Measurements from ENCODE around the gene UBE2E3. TPM values are rescaled to one million over a fixed set of nuclear protein-coding genes. Genes with fewer than 3 reads are reported as not detected.
A peak's percentile ranks its signal among the peaks of the same experiment; 100 is the strongest.

Gene UBE2E3
- polyA plus RNA-seq, 4 donors: 55.3 to 62.8 (median 60.5) TPM

- FAIRE-seq (no peak), DNase-seq (peak in 1 of 2 donors; percentile 9)
- H3K4me3 ChIP-seq (ENCODE audit: low read depth in 1 of 3, low read length in 3 of 3): no peak overlapping the region
- H3K4me1 ChIP-seq (ENCODE audit: control insufficient read depth in 3 of 3, insufficient read depth in 2 of 3, low read depth in 1 of 3, low read length in 2 of 3): peaks cover 0 to 7% (median 0%) of the 10 kb centered on the region in 3 donors
- H3K9me3 ChIP-seq (ENCODE audit: control insufficient read depth in 2 of 2, insufficient read depth in 1 of 2, low read depth in 1 of 2, low read length in 1 of 2): no peaks in the 10 kb centered on the region
- WGBS, 3 donors: 77 to 93% (median 83%) methylated on average over 1 of the region's 1 CpG
- no peak overlapping the region for H3K27ac ChIP-seq (ENCODE audit: low read depth in 1 of 3, low read length in 2 of 3)
- H3K36me3 ChIP-seq (ENCODE audit: control insufficient read depth in 3 of 3, insufficient read depth in 2 of 3, low read depth in 1 of 3, low read length in 3 of 3): no peaks in the 10 kb centered on the region
- H3K27me3 ChIP-seq (ENCODE audit: control insufficient read depth in 3 of 3, insufficient read depth in 3 of 3, low read length in 3 of 3): no peaks in the 10 kb centered on the region
Measured at GRCh38 chr2:181066333-181066732, 85.9 kb downstream of the UBE2E3 start.

GRCh38 chr2:181070119-181070835 is 89.9 kb downstream of the UBE2E3 start:
- Histone ChIP-seq H3K4me3 (ENCODE audit: low read depth in 1 of 3, low read length in 3 of 3) (no peak overlapping the region), H3K9me3 (ENCODE audit: control insufficient read depth in 2 of 2, insufficient read depth in 1 of 2, low read depth in 1 of 2, low read length in 1 of 2) (no peaks in the 10 kb centered on the region), H3K27me3 (ENCODE audit: control insufficient read depth in 3 of 3, insufficient read depth in 3 of 3, low read length in 3 of 3) (no peaks in the 10 kb centered on the region), H3K27ac (ENCODE audit: low read depth in 1 of 3, low read length in 2 of 3) (no peak overlapping the region), H3K4me1 (ENCODE audit: control insufficient read depth in 3 of 3, insufficient read depth in 2 of 3, low read depth in 1 of 3, low read length in 2 of 3) (peaks cover 0 to 7% (median 0%) of the 10 kb centered on the region in 3 donors), H3K36me3 (ENCODE audit: control insufficient read depth in 3 of 3, insufficient read depth in 2 of 3, low read depth in 1 of 3, low read length in 3 of 3) (no peaks in the 10 kb centered on the region)
- DNase-seq (peak; percentile 51 to 87), FAIRE-seq (no peak)
- 6 to 46% (median 42%) methylated on average over 2 of the region's 2 CpGs for WGBS, 3 donors

- peaks cover 0 to 7% (median 0%) of the 10 kb centered on the region in 3 donors for H3K4me1 ChIP-seq (ENCODE audit: control insufficient read depth in 3 of 3, insufficient read depth in 2 of 3, low read depth in 1 of 3, low read length in 2 of 3)
- H3K36me3 ChIP-seq (ENCODE audit: control insufficient read depth in 3 of 3, insufficient read depth in 2 of 3, low read depth in 1 of 3, low read length in 3 of 3): no peaks in the 10 kb centered on the region
- DNase-seq (no peak), FAIRE-seq (no peak)
- H3K27me3 ChIP-seq (ENCODE audit: control insufficient read depth in 3 of 3, insufficient read depth in 3 of 3, low read length in 3 of 3): no peaks in the 10 kb centered on the region
- no peak overlapping the region for H3K4me3 ChIP-seq (ENCODE audit: low read depth in 1 of 3, low read length in 3 of 3)
- WGBS, 3 donors: 85 to 92% (median 91%) methylated on average over 5 of the region's 5 CpGs
- no peak overlapping the region for H3K27ac ChIP-seq (ENCODE audit: low read depth in 1 of 3, low read length in 2 of 3)
- H3K9me3 ChIP-seq (ENCODE audit: control insufficient read depth in 2 of 2, insufficient read depth in 1 of 2, low read depth in 1 of 2, low read length in 1 of 2): no peaks in the 10 kb centered on the region
Measured at GRCh38 chr2:181070836-181071200, 90.4 kb downstream of the UBE2E3 start.

- Histone ChIP-seq H3K36me3 (ENCODE audit: control insufficient read depth in 3 of 3, insufficient read depth in 2 of 3, low read depth in 1 of 3, low read length in 3 of 3) (no peaks in the 10 kb centered on the region), H3K27ac (ENCODE audit: low read depth in 1 of 3, low read length in 2 of 3) (no peak overlapping the region), H3K4me1 (ENCODE audit: control insufficient read depth in 3 of 3, insufficient read depth in 2 of 3, low read depth in 1 of 3, low read length in 2 of 3) (peaks cover 0 to 7% (median 0%) of the 10 kb centered on the region in 3 donors), H3K4me3 (ENCODE audit: low read depth in 1 of 3, low read length in 3 of 3) (no peak overlapping the region), H3K9me3 (ENCODE audit: control insufficient read depth in 2 of 2, insufficient read depth in 1 of 2, low read depth in 1 of 2, low read length in 1 of 2) (no peaks in the 10 kb centered on the region), H3K27me3 (ENCODE audit: control insufficient read depth in 3 of 3, insufficient read depth in 3 of 3, low read length in 3 of 3) (no peaks in the 10 kb centered on the region)
- DNase-seq (no peak), FAIRE-seq (no peak)
- 71 to 81% (median 75%) methylated on average over 6 of the region's 6 CpGs for WGBS, 3 donors
Measured at GRCh38 chr2:181072486-181073235, 92.3 kb downstream of the UBE2E3 start.

- H3K4me3 ChIP-seq (ENCODE audit: low read depth in 1 of 3, low read length in 3 of 3): no peak overlapping the region
- H3K36me3 ChIP-seq (ENCODE audit: control insufficient read depth in 3 of 3, insufficient read depth in 2 of 3, low read depth in 1 of 3, low read length in 3 of 3): no peaks in the 10 kb centered on the region
- DNase-seq (no peak), FAIRE-seq (no peak)
- H3K4me1 ChIP-seq (ENCODE audit: control insufficient read depth in 3 of 3, insufficient read depth in 2 of 3, low read depth in 1 of 3, low read length in 2 of 3): peaks cover 0 to 7% (median 0%) of the 10 kb centered on the region in 3 donors
- no peak overlapping the region for H3K27ac ChIP-seq (ENCODE audit: low read depth in 1 of 3, low read length in 2 of 3)
- no peaks in the 10 kb centered on the region for H3K27me3 ChIP-seq (ENCODE audit: control insufficient read depth in 3 of 3, insufficient read depth in 3 of 3, low read length in 3 of 3)
- H3K9me3 ChIP-seq (ENCODE audit: control insufficient read depth in 2 of 2, insufficient read depth in 1 of 2, low read depth in 1 of 2, low read length in 1 of 2): no peaks in the 10 kb centered on the region
Measured at GRCh38 chr2:181073896-181074295, 93.5 kb downstream of the UBE2E3 start.

GRCh38 chr2:181074457-181074856 is 94.1 kb downstream of the UBE2E3 start:
- no peak for DNase-seq
- Histone ChIP-seq H3K4me1 (ENCODE audit: control insufficient read depth in 3 of 3, insufficient read depth in 2 of 3, low read depth in 1 of 3, low read length in 2 of 3) (peaks cover 0 to 7% (median 0%) of the 10 kb centered on the region in 3 donors), H3K27ac (ENCODE audit: low read depth in 1 of 3, low read length in 2 of 3) (no peak overlapping the region), H3K27me3 (ENCODE audit: control insufficient read depth in 3 of 3, insufficient read depth in 3 of 3, low read length in 3 of 3) (no peaks in the 10 kb centered on the region), H3K4me3 (ENCODE audit: low read depth in 1 of 3, low read length in 3 of 3) (no peak overlapping the region), H3K36me3 (ENCODE audit: control insufficient read depth in 3 of 3, insufficient read depth in 2 of 3, low read depth in 1 of 3, low read length in 3 of 3) (no peaks in the 10 kb centered on the region), H3K9me3 (ENCODE audit: control insufficient read depth in 2 of 2, insufficient read depth in 1 of 2, low read depth in 1 of 2, low read length in 1 of 2) (no peaks in the 10 kb centered on the region)
- no peak for FAIRE-seq
- WGBS, 3 donors: 78 to 90% (median 86%) methylated on average over 2 of the region's 2 CpGs

GRCh38 chr2:181076658-181077057 is 96.3 kb downstream of the UBE2E3 start:
- H3K9me3 ChIP-seq (ENCODE audit: control insufficient read depth in 2 of 2, insufficient read depth in 1 of 2, low read depth in 1 of 2, low read length in 1 of 2): no peaks in the 10 kb centered on the region
- H3K27me3 ChIP-seq (ENCODE audit: control insufficient read depth in 3 of 3, insufficient read depth in 3 of 3, low read length in 3 of 3): no peaks in the 10 kb centered on the region
- 22 to 33% (median 26%) methylated on average over 1 of the region's 1 CpG for WGBS, 3 donors
- H3K4me3 ChIP-seq (ENCODE audit: low read depth in 1 of 3, low read length in 3 of 3): no peak overlapping the region
- FAIRE-seq: no peak
- DNase-seq: no peak
- H3K27ac ChIP-seq (ENCODE audit: low read depth in 1 of 3, low read length in 2 of 3): no peak overlapping the region
- H3K4me1 ChIP-seq (ENCODE audit: control insufficient read depth in 3 of 3, insufficient read depth in 2 of 3, low read depth in 1 of 3, low read length in 2 of 3): no peaks in the 10 kb centered on the region
- no peaks in the 10 kb centered on the region for H3K36me3 ChIP-seq (ENCODE audit: control insufficient read depth in 3 of 3, insufficient read depth in 2 of 3, low read depth in 1 of 3, low read length in 3 of 3)

GRCh38 chr2:181077128-181077709 is 96.8 kb downstream of the UBE2E3 start:
- Histone ChIP-seq H3K9me3 (ENCODE audit: control insufficient read depth in 2 of 2, insufficient read depth in 1 of 2, low read depth in 1 of 2, low read length in 1 of 2) (no peaks in the 10 kb centered on the region), H3K4me1 (ENCODE audit: control insufficient read depth in 3 of 3, insufficient read depth in 2 of 3, low read depth in 1 of 3, low read length in 2 of 3) (no peaks in the 10 kb centered on the region), H3K27ac (ENCODE audit: low read depth in 1 of 3, low read length in 2 of 3) (no peak overlapping the region), H3K36me3 (ENCODE audit: control insufficient read depth in 3 of 3, insufficient read depth in 2 of 3, low read depth in 1 of 3, low read length in 3 of 3) (no peaks in the 10 kb centered on the region), H3K4me3 (ENCODE audit: low read depth in 1 of 3, low read length in 3 of 3) (no peak overlapping the region), H3K27me3 (ENCODE audit: control insufficient read depth in 3 of 3, insufficient read depth in 3 of 3, low read length in 3 of 3) (no peaks in the 10 kb centered on the region)
- peak; percentile 89 for FAIRE-seq
- DNase-seq: peak; percentile 52 to 60
- WGBS, 3 donors: 59 to 67% (median 62%) methylated on average over 4 of the region's 4 CpGs

Measured in small intestine (tissue), 7 donors.